ENCODE results near the gene JUND.

The JUND gene

GRCh38 chr19:18312092-18312534 is 30.7 kb upstream of the JUND start:
- DNase-seq (ENCODE audit: low spot score): no peak
- TF ChIP-seq, protein P1, sequence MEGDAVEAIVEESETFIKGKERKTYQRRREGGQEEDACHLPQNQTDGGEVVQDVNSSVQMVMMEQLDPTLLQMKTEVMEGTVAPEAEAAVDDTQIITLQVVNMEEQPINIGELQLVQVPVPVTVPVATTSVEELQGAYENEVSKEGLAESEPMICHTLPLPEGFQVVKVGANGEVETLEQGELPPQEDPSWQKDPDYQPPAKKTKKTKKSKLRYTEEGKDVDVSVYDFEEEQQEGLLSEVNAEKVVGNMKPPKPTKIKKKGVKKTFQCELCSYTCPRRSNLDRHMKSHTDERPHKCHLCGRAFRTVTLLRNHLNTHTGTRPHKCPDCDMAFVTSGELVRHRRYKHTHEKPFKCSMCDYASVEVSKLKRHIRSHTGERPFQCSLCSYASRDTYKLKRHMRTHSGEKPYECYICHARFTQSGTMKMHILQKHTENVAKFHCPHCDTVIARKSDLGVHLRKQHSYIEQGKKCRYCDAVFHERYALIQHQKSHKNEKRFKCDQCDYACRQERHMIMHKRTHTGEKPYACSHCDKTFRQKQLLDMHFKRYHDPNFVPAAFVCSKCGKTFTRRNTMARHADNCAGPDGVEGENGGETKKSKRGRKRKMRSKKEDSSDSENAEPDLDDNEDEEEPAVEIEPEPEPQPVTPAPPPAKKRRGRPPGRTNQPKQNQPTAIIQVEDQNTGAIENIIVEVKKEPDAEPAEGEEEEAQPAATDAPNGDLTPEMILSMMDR (IDR thresholded peaks at IDR 0.05; ENCODE audit: extremely low read depth, missing control alignments): no peak

DNA sequence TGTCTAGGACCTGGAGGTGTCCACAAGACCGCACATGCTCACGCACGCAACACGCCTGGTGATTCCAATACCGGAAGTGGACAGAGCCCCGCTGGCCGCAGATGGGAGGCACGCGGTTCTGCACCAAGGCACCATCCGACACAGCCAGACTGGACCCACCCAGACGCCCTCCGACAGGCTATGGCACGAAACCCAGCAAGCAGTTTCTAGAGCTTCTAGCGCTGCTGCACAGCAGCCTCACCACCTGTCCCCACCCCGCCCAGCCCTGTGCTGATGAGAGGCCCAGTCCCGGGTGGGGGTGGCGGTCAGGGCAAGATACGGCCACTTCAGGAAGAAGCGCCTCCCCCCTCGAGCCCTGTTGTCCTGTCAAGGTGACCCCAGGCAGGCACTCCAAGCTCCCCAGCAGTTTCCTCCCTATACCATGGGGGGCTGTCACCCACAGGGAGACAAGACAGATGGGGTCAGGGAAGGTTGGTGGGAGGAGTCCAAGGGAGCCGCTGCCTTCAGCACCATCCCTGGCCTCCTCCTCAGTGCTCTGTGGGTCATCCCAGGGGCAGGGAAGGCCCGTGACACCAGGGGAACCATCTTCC is 30.2 kb upstream of the JUND start:
- TF ChIP-seq, protein P1 (IDR thresholded peaks at IDR 0.05; ENCODE audit: extremely low read depth, missing control alignments): no peak
- no peak for DNase-seq (ENCODE audit: low spot score)

- TF ChIP-seq, protein P1 (IDR thresholded peaks at IDR 0.05; ENCODE audit: extremely low read depth, missing control alignments): no peak
Measured at GRCh38 chr19:18310966-18311365, 29.5 kb upstream of the JUND start.

DNA sequence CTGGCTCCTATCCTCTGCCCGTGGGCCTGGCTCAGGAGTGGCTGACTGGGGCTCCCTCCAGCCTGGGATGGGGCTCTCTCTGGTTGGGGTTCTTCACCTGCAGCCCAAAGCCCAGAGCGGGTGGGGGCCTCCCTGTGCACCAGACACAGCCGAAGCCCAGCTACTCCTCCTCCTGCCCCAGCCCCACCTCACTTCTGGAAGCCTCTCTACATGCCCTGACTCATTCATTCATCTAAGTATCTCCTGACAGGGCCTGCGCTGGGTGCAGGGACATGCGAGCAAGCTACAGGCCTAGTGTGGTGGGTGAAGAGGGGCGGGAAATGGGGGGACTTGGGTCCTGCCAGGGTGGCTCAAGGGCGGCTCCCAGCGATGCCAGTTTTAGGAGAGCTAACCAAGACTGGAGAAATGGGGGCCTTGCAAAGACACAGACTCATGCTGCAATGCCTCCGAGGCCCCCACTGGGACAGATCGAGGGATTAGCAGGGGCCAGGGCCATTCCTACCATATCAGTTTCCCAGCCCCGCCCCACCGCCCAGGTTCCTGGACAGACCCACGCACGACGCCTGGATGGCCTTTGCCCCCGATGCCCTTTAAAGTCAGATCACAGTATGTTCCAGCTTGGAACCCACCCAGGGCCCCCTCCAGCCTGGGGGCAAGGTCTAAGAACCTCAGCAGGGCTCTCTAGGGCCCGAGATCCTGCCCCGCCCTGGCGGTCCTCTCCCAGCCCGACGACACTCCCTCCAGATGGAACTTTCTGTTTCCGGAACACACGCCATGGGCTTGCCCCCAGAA is 28.9 kb upstream of the JUND start:
- TF ChIP-seq, protein P1 (IDR thresholded peaks at IDR 0.05; ENCODE audit: extremely low read depth, missing control alignments): no peak
- DNase-seq (ENCODE audit: low spot score): no peak

More at GRCh38 chr19:18310966-18311365, 29.5 kb upstream of the JUND start:
- DNase-seq (ENCODE audit: low spot score): no peak

- DNase-seq (ENCODE audit: low spot score): no peak
- TF ChIP-seq, protein P1 (IDR thresholded peaks at IDR 0.05; ENCODE audit: extremely low read depth, missing control alignments): no peak
Measured at GRCh38 chr19:18309525-18310064, 28.2 kb upstream of the JUND start.

GRCh38 chr19:18308948-18309325 is 27.5 kb upstream of the JUND start:
- no peak for DNase-seq (ENCODE audit: low spot score)

More at GRCh38 chr19:18308948-18309325, 27.5 kb upstream of the JUND start:
- TF ChIP-seq, protein P1 (IDR thresholded peaks at IDR 0.05; ENCODE audit: extremely low read depth, missing control alignments): no peak
